ENCODE measurements around the gene ADAR. TPM values are rescaled to one million over a fixed set of nuclear protein-coding genes. Genes with fewer than 3 reads are reported as not detected.

ADAR gene
- total and polyA plus RNA-seq, 2 of the 8 experiments (the other 6 are each of a cell fraction or from before 2014, with no cell fraction given): 125 to 242 TPM

- TF ChIP-seq HDAC2 (IDR thresholded peaks at IDR 0.05; ENCODE audit: borderline replicate concordance in 1 of 2, low read depth in 2 of 2, low read length in 2 of 2) (no peak; a peak in 1 of 4 replicates), RFX5 (IDR thresholded peaks at IDR 0.05; ENCODE audit: borderline replicate concordance, low read depth, low read length) (no peak), POU5F1 (IDR thresholded peaks at IDR 0.05; ENCODE audit: low read depth, low read length) (no peak), NANOG (IDR thresholded peaks at IDR 0.05; ENCODE audit: insufficient read depth, low read depth, low read length, poor library complexity, severe bottlenecking) (no peak), USF2 (IDR thresholded peaks at IDR 0.05; ENCODE audit: low read length) (no peak), GABPA (IDR thresholded peaks at IDR 0.05; ENCODE audit: borderline replicate concordance, insufficient read depth, low read length) (no peak), SAP30 (IDR thresholded peaks at IDR 0.05; ENCODE audit: insufficient read depth, insufficient replicate concordance, low read length) (no peak), YY1 (IDR thresholded peaks at IDR 0.05; ENCODE audit: low read depth, low read length) (peak; percentile 79), SUZ12 (IDR thresholded peaks at IDR 0.05; ENCODE audit: low read length) (no peak), SP2 (IDR thresholded peaks at IDR 0.05; ENCODE audit: low read length) (no peak), BCL11A (IDR thresholded peaks at IDR 0.05; ENCODE audit: low read depth in 2 of 2, low read length in 2 of 2) (no peak), BACH1 (IDR thresholded peaks at IDR 0.05; ENCODE audit: low read length) (no peak), MAX (IDR thresholded peaks at IDR 0.05) (peak; percentile 60; the same call in 1 of the 2 replicates), GTF2F1 (IDR thresholded peaks at IDR 0.05; ENCODE audit: borderline replicate concordance, low read depth, low read length) (peak; percentile 56; the same call in 1 of the 2 replicates), RXRA (IDR thresholded peaks at IDR 0.05; ENCODE audit: insufficient read depth, low read depth, low read length) (no peak), TBP (IDR thresholded peaks at IDR 0.05; ENCODE audit: low read depth, low read length) (peak; percentile 29), CBX8 (IDR thresholded peaks at IDR 0.05; ENCODE audit: borderline replicate concordance, low read depth, low read length) (no peak), JUND (IDR thresholded peaks at IDR 0.05; ENCODE audit: low read length) (no peak), CEBPB (IDR thresholded peaks at IDR 0.05; ENCODE audit: low read depth, low read length) (peak; percentile 26; the same call in 1 of the 2 replicates), ASH2L (IDR thresholded peaks at IDR 0.05; ENCODE audit: low read length) (peak; percentile 86), KDM1A (IDR thresholded peaks at IDR 0.05; ENCODE audit: borderline replicate concordance, low read length) (no peak), CTBP2 (IDR thresholded peaks at IDR 0.05; ENCODE audit: borderline replicate concordance, insufficient read depth, insufficient read length, low read length) (no peak), SIX5 (IDR thresholded peaks at IDR 0.05; ENCODE audit: low read depth, low read length) (no peak)
Observed at GRCh38 chr1:154607609-154608396, at the start of gene ADAR (continued).
